ENCODE data around the gene MGLL. TPM values are rescaled to one million over a fixed set of nuclear protein-coding genes. Genes with fewer than 3 reads are reported as not detected.
A peak's percentile ranks its signal among the peaks of the same experiment; 100 is the strongest.

Gene MGLL
- total RNA-seq, 3 donors from 2014 or later: 25.8 to 79.5 (median 30.2) TPM

- H3K4me3 ChIP-seq: no peak overlapping the region
- intact Hi-C loops (cut with DNase I; ENCODE audit: low total_unique reads): no loop called here
- H3K36me3 ChIP-seq: no peaks in the 10 kb centered on the region
- no peak for TF ChIP-seq POLR2A (IDR thresholded peaks at IDR 0.05)
- TF ChIP-seq, protein P1, sequence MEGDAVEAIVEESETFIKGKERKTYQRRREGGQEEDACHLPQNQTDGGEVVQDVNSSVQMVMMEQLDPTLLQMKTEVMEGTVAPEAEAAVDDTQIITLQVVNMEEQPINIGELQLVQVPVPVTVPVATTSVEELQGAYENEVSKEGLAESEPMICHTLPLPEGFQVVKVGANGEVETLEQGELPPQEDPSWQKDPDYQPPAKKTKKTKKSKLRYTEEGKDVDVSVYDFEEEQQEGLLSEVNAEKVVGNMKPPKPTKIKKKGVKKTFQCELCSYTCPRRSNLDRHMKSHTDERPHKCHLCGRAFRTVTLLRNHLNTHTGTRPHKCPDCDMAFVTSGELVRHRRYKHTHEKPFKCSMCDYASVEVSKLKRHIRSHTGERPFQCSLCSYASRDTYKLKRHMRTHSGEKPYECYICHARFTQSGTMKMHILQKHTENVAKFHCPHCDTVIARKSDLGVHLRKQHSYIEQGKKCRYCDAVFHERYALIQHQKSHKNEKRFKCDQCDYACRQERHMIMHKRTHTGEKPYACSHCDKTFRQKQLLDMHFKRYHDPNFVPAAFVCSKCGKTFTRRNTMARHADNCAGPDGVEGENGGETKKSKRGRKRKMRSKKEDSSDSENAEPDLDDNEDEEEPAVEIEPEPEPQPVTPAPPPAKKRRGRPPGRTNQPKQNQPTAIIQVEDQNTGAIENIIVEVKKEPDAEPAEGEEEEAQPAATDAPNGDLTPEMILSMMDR (IDR thresholded peaks at IDR 0.05): no peak
- no peak for TF ChIP-seq POLR2AphosphoS5 (IDR thresholded peaks at IDR 0.05)
- H3K27ac ChIP-seq: no peak overlapping the region
- no peaks in the 10 kb centered on the region for H3K27me3 ChIP-seq
- DNase-seq (ENCODE audit: low spot score in 2 of 2): no peak
- H3K9me3 ChIP-seq: no peaks in the 10 kb centered on the region
- H3K4me1 ChIP-seq: no peaks in the 10 kb centered on the region
These were observed 103.4 kb downstream of the MGLL start for GRCh38 chr3:127718916-127719290.

GRCh38 chr3:127718245-127718915, 103.9 kb downstream of the MGLL start:
- TF ChIP-seq, protein P1 (IDR thresholded peaks at IDR 0.05): no peak
- TF ChIP-seq POLR2AphosphoS5 (IDR thresholded peaks at IDR 0.05) (no peak), POLR2A (IDR thresholded peaks at IDR 0.05) (no peak)
- Histone ChIP-seq H3K9me3 (no peaks in the 10 kb centered on the region), H3K4me1 (no peaks in the 10 kb centered on the region), H3K4me3 (no peak overlapping the region), H3K27ac (peak overlapping the region in 1 of 2 donors; percentile 19), H3K36me3 (no peaks in the 10 kb centered on the region), H3K27me3 (no peaks in the 10 kb centered on the region)
- no peak for DNase-seq (ENCODE audit: low spot score in 2 of 2)
- intact Hi-C loops (cut with DNase I; ENCODE audit: low total_unique reads): no loop called here

DNA sequence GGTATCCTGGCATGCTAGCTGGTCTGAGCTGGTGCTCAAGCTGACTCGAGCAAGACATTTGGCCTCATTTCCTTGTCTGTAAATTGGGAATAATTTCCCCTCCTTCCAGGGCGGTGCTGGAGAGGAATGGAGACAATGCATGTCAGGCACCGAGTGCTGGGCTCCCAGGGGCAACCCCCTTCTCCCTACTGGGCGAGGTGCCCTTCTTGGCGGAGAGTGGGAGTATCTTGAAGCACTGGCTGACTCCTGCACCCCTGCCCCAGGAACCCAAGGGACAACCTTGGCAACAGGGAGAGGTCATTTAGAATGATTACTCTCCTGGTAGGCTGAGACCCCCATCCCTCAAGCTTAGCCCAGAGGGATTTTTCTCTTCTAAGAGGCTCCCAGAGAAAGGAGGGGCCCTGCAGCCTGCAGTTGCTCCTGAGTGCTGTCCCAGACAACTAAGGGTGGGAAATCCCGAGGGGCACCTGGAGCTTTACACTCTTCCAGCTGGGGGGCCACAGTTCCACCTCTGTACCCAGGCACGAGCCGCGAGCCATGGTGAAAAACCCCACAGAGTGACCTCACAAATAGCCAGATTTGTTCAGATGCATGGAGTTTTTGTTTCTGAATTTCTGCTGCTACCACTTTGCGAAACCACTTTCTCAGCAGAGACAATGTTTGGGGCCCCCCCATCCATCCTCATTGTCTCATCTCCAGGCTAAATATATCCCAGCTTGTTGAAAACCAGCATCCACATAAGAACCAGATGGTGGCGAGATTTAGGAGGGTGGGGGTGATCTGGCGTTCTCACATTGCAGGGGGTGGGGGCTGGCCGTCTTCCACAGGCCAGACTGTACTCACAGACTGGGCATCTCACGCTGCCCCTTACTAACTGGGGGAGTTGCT, 104.7 kb downstream of the MGLL start:
- TF ChIP-seq POLR2AphosphoS5 (IDR thresholded peaks at IDR 0.05) (no peak), POLR2A (IDR thresholded peaks at IDR 0.05) (no peak)
- TF ChIP-seq, protein P1 (IDR thresholded peaks at IDR 0.05): no peak
- no peak for DNase-seq (ENCODE audit: low spot score in 2 of 2)
- Histone ChIP-seq H3K4me3 (no peak overlapping the region), H3K27me3 (no peaks in the 10 kb centered on the region), H3K9me3 (no peaks in the 10 kb centered on the region), H3K36me3 (no peaks in the 10 kb centered on the region), H3K4me1 (no peaks in the 10 kb centered on the region), H3K27ac (peak overlapping the region in 1 of 2 donors; percentile 43)
- intact Hi-C loops (cut with DNase I; ENCODE audit: low total_unique reads): no loop called here

- no peaks in the 10 kb centered on the region for H3K9me3 ChIP-seq
- no peak for DNase-seq (ENCODE audit: low spot score in 2 of 2)
- TF ChIP-seq POLR2AphosphoS5 (IDR thresholded peaks at IDR 0.05) (no peak), POLR2A (IDR thresholded peaks at IDR 0.05) (no peak)
- TF ChIP-seq, protein P1 (IDR thresholded peaks at IDR 0.05): no peak
- H3K27me3 ChIP-seq: no peaks in the 10 kb centered on the region
- no peak overlapping the region for H3K4me3 ChIP-seq
- intact Hi-C loops (cut with DNase I; ENCODE audit: low total_unique reads): no loop called here
- no peaks in the 10 kb centered on the region for H3K4me1 ChIP-seq
- no peak overlapping the region for H3K27ac ChIP-seq
- no peaks in the 10 kb centered on the region for H3K36me3 ChIP-seq
These were observed 105.9 kb downstream of the MGLL start for GRCh38 chr3:127716384-127716783.

GRCh38 chr3:127715532-127715931, 106.8 kb downstream of the MGLL start:
- H3K4me3 ChIP-seq: no peak overlapping the region
- no peaks in the 10 kb centered on the region for H3K27me3 ChIP-seq
- H3K36me3 ChIP-seq: no peaks in the 10 kb centered on the region
- no peaks in the 10 kb centered on the region for H3K9me3 ChIP-seq
- H3K4me1 ChIP-seq: no peaks in the 10 kb centered on the region
- intact Hi-C loops (cut with DNase I; ENCODE audit: low total_unique reads): no loop called here
- peak overlapping the region in 1 of 2 donors; percentile 52 for H3K27ac ChIP-seq
- TF ChIP-seq, protein P1 (IDR thresholded peaks at IDR 0.05): no peak
- TF ChIP-seq POLR2AphosphoS5 (IDR thresholded peaks at IDR 0.05) (no peak), POLR2A (IDR thresholded peaks at IDR 0.05) (no peak)
- no peak for DNase-seq (ENCODE audit: low spot score in 2 of 2)

Measured in breast epithelium (tissue), 4 donors.